CD4-positive, alpha-beta T cell (primary cell): ENCODE results near the gene CABP2. TPM values are rescaled to one million over a fixed set of nuclear protein-coding genes. Genes with fewer than 3 reads are reported as not detected.
"Not testable (repeated sequence)": the region's sequence is repeated elsewhere in the genome, so short reads cannot be mapped to it uniquely, and the experiment has no call there.

ENCODE experiments used
- ATAC-seq: fragments of 200-7000 bp; cut with Tn5 transposase; one replicate; pipeline ENCODE4 v1.10.0; 2022; ENCODE audit warnings: mild to moderate bottlenecking; ENCODE audit not compliant: poor library complexity
- CTCF ChIA-PET: fragments of 350-600 bp; sonication (Branson Sonifier 250); formaldehyde crosslinking; loops from one replicate; lab custom pipeline; 2021; ENCODE audit warnings: antibody characterized with exemption, inconsistent platforms; lab: Charles Lee
- POLR2A ChIA-PET: fragments of 350-600 bp; sonication (Branson Sonifier 250); formaldehyde crosslinking; loops from one replicate; lab custom pipeline; 2021; ENCODE audit warnings: antibody characterized with exemption, inconsistent platforms; lab: Charles Lee
- DNase-seq, 14 experiments: peaks; one replicate each; pipeline ENCODE4 v3.0.0-alpha.2; 2013 to 2020; ENCODE audit warnings: mixed read lengths in 2 of 14
- H3K27ac ChIP-seq, 2 donors: one replicate each; pipeline versions ENCODE4 v1.5.1 to v1.7.0; 2013; ENCODE audit warnings: low read length in 2 of 2, low read depth in 1 of 2, mild to moderate bottlenecking in 1 of 2
- H3K27me3 ChIP-seq, 2 experiments: 1 replicate in 1 of 2; 2 replicates in 1 of 2; pipeline versions ENCODE4 v1.6.1 to v1.7.0; 2013; ENCODE audit warnings: low read length in 2 of 2, control low read depth in 1 of 2, mild to moderate bottlenecking in 1 of 2, moderate library complexity in 1 of 2; ENCODE audit not compliant: insufficient read depth in 2 of 2, control insufficient read depth in 1 of 2
- H3K36me3 ChIP-seq: one replicate; pipeline ENCODE4 v1.6.1; 2013; ENCODE audit warnings: low read length, control low read depth; ENCODE audit not compliant: insufficient read depth
- H3K4me1 ChIP-seq: one replicate; pipeline ENCODE4 v1.6.1; 2013; ENCODE audit warnings: low read length, control low read depth; ENCODE audit not compliant: insufficient read depth
- H3K4me3 ChIP-seq: one replicate; pipeline ENCODE4 v1.5.1; 2013; ENCODE audit warnings: mild to moderate bottlenecking, low read length, moderate library complexity
- H3K9me3 ChIP-seq, 2 experiments: 1 replicate in 1 of 2; 2 replicates in 1 of 2; pipeline versions ENCODE4 v1.6.1 to v1.7.0; 2013; ENCODE audit warnings: low read length in 2 of 2, mild to moderate bottlenecking in 2 of 2, control low read depth in 1 of 2, moderate library complexity in 1 of 2; ENCODE audit not compliant: control insufficient read depth in 1 of 2, insufficient read depth in 1 of 2
- H3K27ac Mint-ChIP-seq: one replicate; pipeline ENCODE4 v1.8.0; 2020; ENCODE audit warnings: mixed read lengths
- H3K27me3 Mint-ChIP-seq: one replicate; pipeline ENCODE4 v1.8.0; 2021; ENCODE audit warnings: mixed read lengths
- H3K36me3 Mint-ChIP-seq: one replicate; pipeline ENCODE4 v1.8.0; 2021; ENCODE audit warnings: low read depth, mixed read lengths
- H3K4me1 Mint-ChIP-seq: one replicate; pipeline ENCODE4 v1.8.0; 2021; ENCODE audit warnings: low read depth, mixed read lengths
- H3K4me3 Mint-ChIP-seq: one replicate; pipeline ENCODE4 v1.8.0; 2020; ENCODE audit warnings: mild to moderate bottlenecking, mixed read lengths
- H3K9me3 Mint-ChIP-seq: one replicate; pipeline ENCODE4 v1.8.0; 2020; ENCODE audit warnings: mixed read lengths
- CTCF ChIP-seq: fragments of 200-600 bp; IDR thresholded peaks from one replicate; pipeline ENCODE4 v1.8.0; 2022; ENCODE audit warnings: antibody characterized with exemption, mild to moderate bottlenecking
- intact Hi-C, 2 experiments: fragments of 100-400 bp; cut with DNase I in 1 of 2; cut with micrococcal nuclease in 1 of 2; formaldehyde crosslinking; loops; one replicate each; pipeline versions ENCODE4 v1.15.1 to v1.9.0; 2023 to 2025; cut with DNase I, micrococcal nuclease
- total RNA-seq, 174 experiments: library from RNA in 2 of 174; stranded (reverse) in 2 of 174; gene quantifications; one replicate each; pipeline ENCODE4 v1.2.3 and lab custom pipeline; 2021 to 2026

CABP2 gene
- total RNA-seq, 2 experiments from 2014 or later: not detected

- intact Hi-C loops: loop anchor here in 1 of 2 experiments (10.0 kb wide), 1 partner anchor 147 kb away; no protein-coding TSS in a partner anchor
- Mint-ChIP-seq H3K27ac (no peak overlapping the region), H3K27me3 (peaks cover 4% of the 10 kb centered on the region), H3K4me3 (no peak overlapping the region), H3K4me1 (no peaks in the 10 kb centered on the region), H3K36me3 (no peaks in the 10 kb centered on the region), H3K9me3 (no peaks in the 10 kb centered on the region)
- DNase-seq: no peak
- Histone ChIP-seq H3K27me3 (no peaks in the 10 kb centered on the region), H3K27ac (no peak overlapping the region), H3K9me3 (no peaks in the 10 kb centered on the region), H3K36me3 (no peaks in the 10 kb centered on the region), H3K4me1 (no peaks in the 10 kb centered on the region), H3K4me3 (no peak overlapping the region)
- ChIA-PET CTCF (no interaction called here), POLR2A (no interaction called here)
- ATAC-seq: no peak
- no peak for TF ChIP-seq CTCF
These were observed 5.3 kb downstream of the CABP2 start for GRCh38 chr11:67517784-67518552.

- no peaks in the 10 kb centered on the region for H3K4me1 Mint-ChIP-seq
- Histone ChIP-seq H3K27me3 (peaks cover 0 to 5% of the 10 kb centered on the region in 2 experiments), H3K36me3 (no peaks in the 10 kb centered on the region), H3K4me3 (no peak overlapping the region), H3K27ac (no peak overlapping the region), H3K4me1 (no peaks in the 10 kb centered on the region), H3K9me3 (no peaks in the 10 kb centered on the region)
- H3K9me3 Mint-ChIP-seq: no peaks in the 10 kb centered on the region
- H3K27ac Mint-ChIP-seq: no peak overlapping the region
- H3K4me3 Mint-ChIP-seq: no peak overlapping the region
- no peak for DNase-seq
- no peak for TF ChIP-seq CTCF
- POLR2A ChIA-PET: no interaction called here
- intact Hi-C loops: loop anchor here in 1 of 2 experiments (10.0 kb wide), 1 partner anchor 148 kb away; no protein-coding TSS in a partner anchor
- CTCF ChIA-PET: no interaction called here
- ATAC-seq: no peak
- H3K36me3 Mint-ChIP-seq: no peaks in the 10 kb centered on the region
- peaks cover 4% of the 10 kb centered on the region for H3K27me3 Mint-ChIP-seq
These were observed 6.4 kb downstream of the CABP2 start for GRCh38 chr11:67516806-67517205.

GRCh38 chr11:67514116-67514515, 9.1 kb downstream of the CABP2 start:
- no peaks in the 10 kb centered on the region for H3K9me3 ChIP-seq
- ChIA-PET POLR2A (no interaction called here), CTCF (interaction anchor here (1.4 kb wide), 1 partner anchor 132 kb away, joined by 5 read pairs; no protein-coding TSS in a partner anchor)
- Mint-ChIP-seq H3K9me3 (no peaks in the 10 kb centered on the region), H3K27ac (no peak overlapping the region), H3K4me1 (peaks cover 2% of the 10 kb centered on the region), H3K36me3 (no peaks in the 10 kb centered on the region), H3K4me3 (no peak overlapping the region), H3K27me3 (peaks cover 4% of the 10 kb centered on the region)
- peaks cover 0 to 9% of the 10 kb centered on the region in 2 experiments for H3K27me3 ChIP-seq
- H3K27ac ChIP-seq: no peak overlapping the region
- DNase-seq (no peak), ATAC-seq (no peak)
- no peaks in the 10 kb centered on the region for H3K36me3 ChIP-seq
- TF ChIP-seq CTCF: no peak
- intact Hi-C loops: loop anchor here in 1 of 2 experiments (5.0 to 10.0 kb wide), 2 partner anchors 73 to 151 kb away; no protein-coding TSS in a partner anchor
- no peak overlapping the region for H3K4me3 ChIP-seq
- H3K4me1 ChIP-seq: peaks cover 3% of the 10 kb centered on the region

- CTCF ChIA-PET, H3K27ac Mint-ChIP-seq, ATAC-seq: not testable (repeated sequence)
These were observed 11.7 kb downstream of the CABP2 start for GRCh38 chr11:67511558-67511957.

More at GRCh38 chr11:67511558-67511957, 11.7 kb downstream of the CABP2 start:
- H3K4me3 Mint-ChIP-seq, H3K4me3 ChIP-seq, POLR2A ChIA-PET, H3K27ac ChIP-seq, H3K36me3 Mint-ChIP-seq, H3K27me3 ChIP-seq, H3K9me3 Mint-ChIP-seq, H3K9me3 ChIP-seq, H3K36me3 ChIP-seq, H3K27me3 Mint-ChIP-seq: not testable (repeated sequence)
- H3K4me1 ChIP-seq: peaks cover 25% of the 10 kb centered on the region
- peak in 1 of 14 experiments; percentile 11 for DNase-seq
- H3K4me1 Mint-ChIP-seq: peaks cover 20% of the 10 kb centered on the region
- intact Hi-C loops: loop anchor here in 1 of 2 experiments (5.0 to 10.0 kb wide), 2 partner anchors 76 to 153 kb away; no protein-coding TSS in a partner anchor
